Right atrium auricular region (tissue), 2 donors: ENCODE data around the gene CXCL3. TPM values are rescaled to one million over a fixed set of nuclear protein-coding genes. Genes with fewer than 3 reads are reported as not detected.
A peak's percentile ranks its signal among the peaks of the same experiment; 100 is the strongest.

ENCODE experiments used
- DNase-seq: peaks from one replicate; pipeline ENCODE4 v3.0.0-alpha.2; 2019; ENCODE audit warnings: low spot score
- H3K27ac ChIP-seq, 2 donors: fragments of 200-600 bp; sonication (generic); 1 replicate in 1 of 2; 2 replicates in 1 of 2; pipeline ENCODE4 v1.5.1; 2016 to 2019
- H3K27me3 ChIP-seq, 2 donors: fragments of 200-600 bp; sonication (generic); one replicate each; pipeline versions ENCODE4 v1.5.1 to v1.6.0; 2017 to 2019
- H3K36me3 ChIP-seq: fragments of 200-600 bp; sonication (generic); one replicate; pipeline ENCODE4 v1.5.1; 2016
- H3K4me1 ChIP-seq, 2 donors: fragments of 200-600 bp; sonication (generic); one replicate each; pipeline versions ENCODE4 v1.5.1 to v1.6.0; 2017 to 2019
- H3K4me3 ChIP-seq, 2 donors: fragments of 200-600 bp; sonication (generic); 1 replicate in 1 of 2; 2 replicates in 1 of 2; pipeline ENCODE4 v1.5.1; 2017 to 2019; ENCODE audit warnings: mild to moderate bottlenecking in 1 of 2, moderate library complexity in 1 of 2
- H3K9me3 ChIP-seq, 2 donors: fragments of 200-600 bp; sonication (generic); one replicate each; pipeline ENCODE4 v1.5.1; 2019
- total RNA-seq, 2 donors: library from RNA; depleted of rRNA; stranded (reverse); fragments of >200 nt; gene quantifications; one replicate each; pipeline ENCODE4 v1.1.0, GENCODE V29; 2016
- TF ChIP-seq, protein P1 (sequence below), 2 donors: fragments of 200-600 bp; sonication (generic); IDR thresholded peaks; one replicate each; pipeline ENCODE4 v1.5.1; 2019; ENCODE audit warnings: antibody characterized with exemption in 2 of 2

The CXCL3 gene
- total RNA-seq, 2 donors from 2014 or later = 0.63 TPM; not detected in 1

DNA sequence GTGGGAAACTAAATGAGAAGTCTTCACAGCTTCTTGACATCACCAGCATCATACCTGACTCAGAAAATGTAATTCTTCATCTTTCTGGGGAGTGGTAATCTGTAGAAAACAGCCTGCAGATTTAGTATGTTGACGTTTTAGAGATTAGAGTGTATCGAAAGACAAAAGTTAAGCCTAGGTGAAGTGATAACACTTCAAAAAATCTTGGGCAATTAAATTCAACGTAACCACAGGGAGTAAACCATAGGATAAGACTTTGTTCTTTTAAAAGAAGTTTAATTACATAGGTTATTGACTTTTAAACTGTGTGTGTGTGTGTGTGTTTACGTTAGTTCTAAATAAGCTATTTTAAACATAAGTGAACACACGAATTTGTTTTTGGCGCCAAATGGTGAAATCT, 38.2 kb downstream of the CXCL3 start:
- TF ChIP-seq, protein P1, sequence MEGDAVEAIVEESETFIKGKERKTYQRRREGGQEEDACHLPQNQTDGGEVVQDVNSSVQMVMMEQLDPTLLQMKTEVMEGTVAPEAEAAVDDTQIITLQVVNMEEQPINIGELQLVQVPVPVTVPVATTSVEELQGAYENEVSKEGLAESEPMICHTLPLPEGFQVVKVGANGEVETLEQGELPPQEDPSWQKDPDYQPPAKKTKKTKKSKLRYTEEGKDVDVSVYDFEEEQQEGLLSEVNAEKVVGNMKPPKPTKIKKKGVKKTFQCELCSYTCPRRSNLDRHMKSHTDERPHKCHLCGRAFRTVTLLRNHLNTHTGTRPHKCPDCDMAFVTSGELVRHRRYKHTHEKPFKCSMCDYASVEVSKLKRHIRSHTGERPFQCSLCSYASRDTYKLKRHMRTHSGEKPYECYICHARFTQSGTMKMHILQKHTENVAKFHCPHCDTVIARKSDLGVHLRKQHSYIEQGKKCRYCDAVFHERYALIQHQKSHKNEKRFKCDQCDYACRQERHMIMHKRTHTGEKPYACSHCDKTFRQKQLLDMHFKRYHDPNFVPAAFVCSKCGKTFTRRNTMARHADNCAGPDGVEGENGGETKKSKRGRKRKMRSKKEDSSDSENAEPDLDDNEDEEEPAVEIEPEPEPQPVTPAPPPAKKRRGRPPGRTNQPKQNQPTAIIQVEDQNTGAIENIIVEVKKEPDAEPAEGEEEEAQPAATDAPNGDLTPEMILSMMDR (IDR thresholded peaks at IDR 0.05) = no peak
- Histone ChIP-seq H3K27ac (no peak overlapping the region), H3K27me3 (no peaks in the 10 kb centered on the region), H3K4me3 (no peak overlapping the region), H3K9me3 (no peaks in the 10 kb centered on the region), H3K4me1 (peaks cover 0 to 9% of the 10 kb centered on the region in 2 donors), H3K36me3 (no peaks in the 10 kb centered on the region)
- DNase-seq = no peak

DNA sequence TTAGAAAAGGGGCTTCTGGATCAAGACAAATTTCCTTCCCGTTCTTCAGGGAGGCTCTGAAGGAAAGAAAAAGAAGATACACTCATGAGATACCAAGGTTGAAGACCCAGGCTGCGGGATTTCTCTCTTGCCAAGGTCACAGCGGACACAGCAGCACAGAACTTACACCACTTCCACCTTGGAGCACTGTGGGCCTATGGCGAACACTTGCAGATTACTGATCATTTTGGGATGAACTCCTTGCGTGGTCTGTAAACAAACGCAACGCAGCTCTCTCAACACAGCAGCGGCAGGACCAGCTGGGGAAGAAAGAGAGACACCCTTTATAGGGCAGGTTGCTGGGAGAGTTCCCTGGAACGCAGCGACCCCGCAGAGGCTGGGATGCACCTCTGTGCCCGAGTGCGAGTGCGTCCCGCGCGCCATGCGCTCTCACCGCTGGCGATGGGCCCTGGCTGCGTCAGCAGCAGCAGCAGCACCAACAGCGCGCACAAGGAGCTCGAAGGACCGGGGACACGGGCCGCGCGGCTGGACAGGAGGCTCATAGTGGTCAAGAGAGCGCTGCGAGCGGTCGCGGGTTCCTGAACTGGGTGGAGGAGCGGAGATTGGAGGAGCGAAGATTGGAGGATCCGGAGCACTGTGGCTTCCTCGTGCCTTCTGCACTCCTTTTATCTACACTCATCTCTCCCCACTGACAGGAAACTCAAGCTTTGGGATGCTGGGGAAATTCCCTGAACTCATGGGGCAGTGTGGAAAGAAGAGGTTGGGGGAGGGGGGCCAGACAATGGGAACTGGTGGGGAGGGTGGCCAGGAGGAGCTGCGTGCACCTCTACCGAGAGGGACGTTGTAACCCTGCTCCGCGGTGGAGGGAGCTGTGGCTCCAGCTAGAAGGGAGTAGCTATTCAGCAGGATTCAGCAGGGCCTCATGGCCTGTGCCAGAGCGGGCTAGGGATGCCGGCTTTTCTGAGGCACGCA, 40.2 kb downstream of the CXCL3 start, which contains the start of gene CXCL5:
CXCL5 (minus strand) TSS at position 638 of the 972 bp plus-strand sequence; CDS start at position 542, 96 bp downstream.
- TF ChIP-seq, protein P1 (IDR thresholded peaks at IDR 0.05) = peak in 1 of 2 donors; percentile 10
- no peaks in the 10 kb centered on the region for H3K9me3 ChIP-seq
- H3K4me3 ChIP-seq = peak within 1 kb of the TSS in 1 of 2 donors; percentile 25
- H3K4me1 ChIP-seq = peaks cover 0 to 9% of the 10 kb centered on the region in 2 donors
- no peaks in the 10 kb centered on the region for H3K27me3 ChIP-seq
- no peaks in the 10 kb centered on the region for H3K36me3 ChIP-seq
- DNase-seq = peak; percentile 61
- H3K27ac ChIP-seq = no peak within 1 kb of the TSS

DNA sequence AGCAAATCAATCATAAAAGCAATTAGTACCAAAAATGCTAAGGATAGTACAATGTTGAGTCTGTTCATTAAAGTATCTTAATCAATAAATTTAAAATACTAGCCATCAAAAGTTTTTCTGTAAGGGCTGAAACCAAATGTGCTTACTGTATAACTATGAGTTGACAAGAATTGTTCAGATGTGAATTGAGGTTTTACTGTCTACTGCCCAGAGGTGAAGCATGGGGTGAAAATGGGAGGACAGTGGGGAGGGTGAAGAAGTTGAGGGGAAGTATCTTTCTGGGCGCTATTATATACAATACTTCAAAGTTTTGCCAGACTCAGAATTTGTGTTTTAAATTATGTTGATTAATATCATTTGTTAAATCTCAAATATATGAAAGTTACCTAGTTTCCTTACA, 46.4 kb downstream of the CXCL3 start:
- H3K27ac ChIP-seq = no peak overlapping the region
- TF ChIP-seq, protein P1 (IDR thresholded peaks at IDR 0.05) = no peak
- H3K4me3 ChIP-seq = no peak overlapping the region
- DNase-seq = no peak
- no peaks in the 10 kb centered on the region for H3K27me3 ChIP-seq
- no peaks in the 10 kb centered on the region for H3K4me1 ChIP-seq
- no peaks in the 10 kb centered on the region for H3K36me3 ChIP-seq
- no peaks in the 10 kb centered on the region for H3K9me3 ChIP-seq

DNA sequence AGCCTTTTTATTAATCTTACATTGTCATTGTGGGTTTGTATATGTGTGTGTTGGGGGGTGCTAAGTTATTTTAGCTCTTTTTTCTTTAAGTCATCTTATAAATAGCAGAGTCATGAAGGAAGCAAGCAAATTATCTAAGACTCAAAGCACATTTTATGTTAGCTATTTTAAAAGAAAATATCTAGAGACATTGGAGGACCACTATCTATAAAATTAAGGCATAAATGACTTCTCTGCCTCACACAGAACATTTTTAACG, 46.8 kb downstream of the CXCL3 start:
- Histone ChIP-seq H3K4me3 (no peak overlapping the region), H3K27ac (no peak overlapping the region), H3K9me3 (no peaks in the 10 kb centered on the region), H3K36me3 (no peaks in the 10 kb centered on the region), H3K4me1 (no peaks in the 10 kb centered on the region), H3K27me3 (no peaks in the 10 kb centered on the region)
- no peak for DNase-seq
- TF ChIP-seq, protein P1 (IDR thresholded peaks at IDR 0.05) = no peak

- Histone ChIP-seq H3K27me3 (no peaks in the 10 kb centered on the region), H3K4me3 (no peak overlapping the region), H3K4me1 (no peaks in the 10 kb centered on the region), H3K27ac (no peak overlapping the region), H3K9me3 (no peaks in the 10 kb centered on the region), H3K36me3 (no peaks in the 10 kb centered on the region)
- no peak for DNase-seq
- TF ChIP-seq, protein P1 (IDR thresholded peaks at IDR 0.05) = no peak
Observed at GRCh38 chr4:73990988-73991741, 47.3 kb downstream of the CXCL3 start.
